ENCODE results near the gene CD300LG. TPM values are rescaled to one million over a fixed set of nuclear protein-coding genes. Genes with fewer than 3 reads are reported as not detected.

CD300LG gene
- total and polyA plus RNA-seq, 2 donors (not counting 1 experiment from before 2014, with no cell fraction given), result not detected

DNA sequence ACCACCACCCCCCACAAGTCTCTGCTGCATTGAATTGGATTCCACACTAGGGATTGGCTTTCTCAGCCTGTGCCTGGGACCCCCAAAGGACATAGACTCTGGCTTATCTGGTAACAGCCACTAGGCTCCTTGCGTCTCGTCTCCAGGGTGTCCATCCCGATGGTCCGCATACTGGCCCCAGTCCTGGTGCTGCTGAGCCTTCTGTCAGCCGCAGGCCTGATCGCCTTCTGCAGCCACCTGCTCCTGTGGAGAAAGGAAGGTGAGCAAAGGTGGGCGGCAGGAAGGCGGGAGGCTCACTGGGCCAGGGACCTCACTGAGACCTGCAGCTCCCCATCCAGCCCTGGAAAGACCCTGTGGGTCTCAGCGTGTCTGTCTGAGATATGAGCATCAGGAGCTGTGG, 8.1 kb downstream of the CD300LG start:
- H3K79me2 ChIP-seq (ENCODE audit: control insufficient read depth, insufficient read depth, low read length), result no peaks in the 10 kb centered on the region
- H3K9me3 ChIP-seq (ENCODE audit: control insufficient read depth, insufficient read depth, low read depth, low read length), result no peaks in the 10 kb centered on the region
- DNase-seq (ENCODE audit: low read depth in 2 of 2), result no peak
- no peaks in the 10 kb centered on the region for H4K20me1 ChIP-seq (ENCODE audit: control insufficient read depth, extremely low read depth, insufficient read depth, low read length)
- H3K9ac ChIP-seq (ENCODE audit: insufficient read depth, low read length), result no peak overlapping the region
- H3K4me2 ChIP-seq (ENCODE audit: extremely low read depth, insufficient read depth, low read length), result no peak overlapping the region
- no peak overlapping the region for H3K27ac ChIP-seq (ENCODE audit: insufficient read depth, low read length)
- no peak overlapping the region for H3K4me3 ChIP-seq (replicated peaks in 1 of 4; ENCODE audit: control extremely low read depth in 1 of 4, insufficient read depth in 1 of 4, low read depth in 3 of 4, low read length in 4 of 4)
- no peaks in the 10 kb centered on the region for H3K36me3 ChIP-seq (ENCODE audit: control insufficient read depth, insufficient read depth, low read length)
- no peaks in the 10 kb centered on the region for H3K4me1 ChIP-seq (ENCODE audit: control insufficient read depth, extremely low read depth, insufficient read depth, low read length)
- no peak overlapping the region for H2AFZ ChIP-seq (ENCODE audit: low read length)
- peaks cover 25% of the 10 kb centered on the region for H3K27me3 ChIP-seq (ENCODE audit: control insufficient read depth, insufficient read depth, low read length)
- TF ChIP-seq CTCF (conservative IDR thresholded peaks at IDR 0.05 in 1 of 2, IDR thresholded peaks at IDR 0.05 in 1 of 2; ENCODE audit: low read depth in 1 of 2, low read length in 2 of 2), result no peak
- TF ChIP-seq EZH2 (IDR thresholded peaks at IDR 0.05; ENCODE audit: low read length, missing control alignments), result no peak

- H3K9me3 ChIP-seq (ENCODE audit: control insufficient read depth, insufficient read depth, low read depth, low read length), result no peaks in the 10 kb centered on the region
Observed at GRCh38 chr17:43856141-43856540, 9.2 kb downstream of the CD300LG start.

GRCh38 chr17:43857141-43857540, 10.2 kb downstream of the CD300LG start:
- Histone ChIP-seq H3K36me3 (ENCODE audit: control insufficient read depth, insufficient read depth, low read length) (no peaks in the 10 kb centered on the region), H3K27ac (ENCODE audit: insufficient read depth, low read length) (no peak overlapping the region), H3K4me2 (ENCODE audit: extremely low read depth, insufficient read depth, low read length) (no peak overlapping the region), H3K79me2 (ENCODE audit: control insufficient read depth, insufficient read depth, low read length) (no peaks in the 10 kb centered on the region), H3K27me3 (ENCODE audit: control insufficient read depth, insufficient read depth, low read length) (peaks cover 25% of the 10 kb centered on the region), H4K20me1 (ENCODE audit: control insufficient read depth, extremely low read depth, insufficient read depth, low read length) (no peaks in the 10 kb centered on the region), H3K9ac (ENCODE audit: insufficient read depth, low read length) (no peak overlapping the region), H3K4me3 (replicated peaks in 1 of 4; ENCODE audit: control extremely low read depth in 1 of 4, insufficient read depth in 1 of 4, low read depth in 3 of 4, low read length in 4 of 4) (no peak overlapping the region), H2AFZ (ENCODE audit: low read length) (no peak overlapping the region), H3K9me3 (ENCODE audit: control insufficient read depth, insufficient read depth, low read depth, low read length) (no peaks in the 10 kb centered on the region), H3K4me1 (ENCODE audit: control insufficient read depth, extremely low read depth, insufficient read depth, low read length) (no peaks in the 10 kb centered on the region)
- TF ChIP-seq EZH2 (IDR thresholded peaks at IDR 0.05; ENCODE audit: low read length, missing control alignments) (no peak), CTCF (conservative IDR thresholded peaks at IDR 0.05 in 1 of 2, IDR thresholded peaks at IDR 0.05 in 1 of 2; ENCODE audit: low read depth in 1 of 2, low read length in 2 of 2) (no peak)
- no peak for DNase-seq (ENCODE audit: low read depth in 2 of 2)

More at GRCh38 chr17:43856141-43856540, 9.2 kb downstream of the CD300LG start:
- Histone ChIP-seq H3K27me3 (ENCODE audit: control insufficient read depth, insufficient read depth, low read length) (peaks cover 25% of the 10 kb centered on the region), H3K36me3 (ENCODE audit: control insufficient read depth, insufficient read depth, low read length) (no peaks in the 10 kb centered on the region), H3K4me2 (ENCODE audit: extremely low read depth, insufficient read depth, low read length) (no peak overlapping the region), H3K27ac (ENCODE audit: insufficient read depth, low read length) (no peak overlapping the region), H2AFZ (ENCODE audit: low read length) (no peak overlapping the region), H3K4me1 (ENCODE audit: control insufficient read depth, extremely low read depth, insufficient read depth, low read length) (no peaks in the 10 kb centered on the region), H4K20me1 (ENCODE audit: control insufficient read depth, extremely low read depth, insufficient read depth, low read length) (no peaks in the 10 kb centered on the region), H3K79me2 (ENCODE audit: control insufficient read depth, insufficient read depth, low read length) (no peaks in the 10 kb centered on the region), H3K9ac (ENCODE audit: insufficient read depth, low read length) (no peak overlapping the region), H3K4me3 (replicated peaks in 1 of 4; ENCODE audit: control extremely low read depth in 1 of 4, insufficient read depth in 1 of 4, low read depth in 3 of 4, low read length in 4 of 4) (no peak overlapping the region)
- DNase-seq (ENCODE audit: low read depth in 2 of 2), result no peak
- no peak for TF ChIP-seq CTCF (conservative IDR thresholded peaks at IDR 0.05 in 1 of 2, IDR thresholded peaks at IDR 0.05 in 1 of 2; ENCODE audit: low read depth in 1 of 2, low read length in 2 of 2)
- TF ChIP-seq EZH2 (IDR thresholded peaks at IDR 0.05; ENCODE audit: low read length, missing control alignments), result no peak

Measured in fibroblast of lung (primary cell).